Activated CD8-positive, alpha-beta memory T cell treated with anti-CD3 and anti-CD28 coated beads for 36 hours (primary cell): ENCODE data around the gene DNAJB11. TPM values are rescaled to one million over a fixed set of nuclear protein-coding genes. Genes with fewer than 3 reads are reported as not detected.
"Not testable (repeated sequence)": the region's sequence is repeated elsewhere in the genome, so short reads cannot be mapped to it uniquely, and the experiment has no call there.

Experiments used
- CTCF ChIA-PET: fragments of 350-600 bp; sonication (Branson Sonifier 250); formaldehyde crosslinking; loops from one replicate; lab custom pipeline; 2021; ENCODE audit warnings: antibody characterized with exemption; lab: Charles Lee
- POLR2A ChIA-PET: fragments of 350-600 bp; sonication (Branson Sonifier 250); formaldehyde crosslinking; loops from one replicate; lab custom pipeline; 2021; ENCODE audit warnings: antibody characterized with exemption; lab: Charles Lee
- total RNA-seq, 2 experiments: library from RNA; stranded (reverse); gene quantifications; one replicate each; pipeline ENCODE4 v1.2.3, GENCODE V29; 2021

DNAJB11 gene
- total RNA-seq, 2 experiments from 2014 or later = 58.7 to 60.3 TPM

- CTCF ChIA-PET = interaction anchor here (0.5 to 3.4 kb wide), 19 partner anchors 15 to 613 kb away, joined by 3 to 24 read pairs (median 4); no protein-coding TSS in a partner anchor
- POLR2A ChIA-PET = interaction anchor here (0.7 to 1.4 kb wide), 2 partner anchors 516 to 603 kb away, joined by 3 to 5 read pairs; partner anchors contain the start of gene TRA2B
These were observed 29.7 kb upstream of the DNAJB11 start for GRCh38 chr3:186540835-186541226.

- POLR2A ChIA-PET = no interaction called here
- CTCF ChIA-PET = interaction anchor here (1.8 kb wide), 1 partner anchor 561 kb away, joined by 4 read pairs; no protein-coding TSS in a partner anchor
These were observed 26.2 kb upstream of the DNAJB11 start, which contains the start of gene CRYGS for GRCh38 chr3:186544281-186544680. CRYGS (minus strand) TSS chr3:186544380; CDS start chr3:186544326, 54 bp downstream.

- ChIA-PET CTCF (interaction anchor here (0.6 to 0.7 kb wide), 2 partner anchors 13 to 252 kb away, joined by 3 to 4 read pairs; no protein-coding TSS in a partner anchor), POLR2A (no interaction called here)
These were observed 21.0 kb upstream of the DNAJB11 start for GRCh38 chr3:186549497-186549896.

GRCh38 chr3:186551387-186551786 is 19.1 kb upstream of the DNAJB11 start:
- CTCF ChIA-PET = no interaction called here

GRCh38 chr3:186552408-186553031 is 18.0 kb upstream of the DNAJB11 start:
- CTCF ChIA-PET = no interaction called here

More at GRCh38 chr3:186551387-186551786, 19.1 kb upstream of the DNAJB11 start:
- POLR2A ChIA-PET = no interaction called here

GRCh38 chr3:186564586-186564985 is 5.9 kb upstream of the DNAJB11 start:
- CTCF ChIA-PET = no interaction called here
- POLR2A ChIA-PET = no interaction called here

More at GRCh38 chr3:186552408-186553031, 18.0 kb upstream of the DNAJB11 start:
- POLR2A ChIA-PET = no interaction called here

GRCh38 chr3:186566772-186567071 is 3.8 kb upstream of the DNAJB11 start:
- POLR2A ChIA-PET = interaction anchor here (0.5 to 1.6 kb wide), 3 partner anchors 223 to 630 kb away, joined by 3 to 5 read pairs (median 3); partner anchors contain the start of gene TRA2B
- CTCF ChIA-PET = interaction anchor here (1.3 to 1.4 kb wide), 2 partner anchors 50 to 217 kb away, joined by 3 to 4 read pairs; partner anchors contain the start of gene EIF4A2

GRCh38 chr3:186567072-186567921 is 3.2 kb upstream of the DNAJB11 start, which contains the start of gene TBCCD1:
TBCCD1 (minus strand) TSS chr3:186567339; CDS start chr3:186564329, 3,010 bp downstream.
- POLR2A ChIA-PET = interaction anchor here (0.5 to 1.6 kb wide), 6 partner anchors 30 to 655 kb away, joined by 3 to 7 read pairs (median 4); partner anchors contain the start of gene TRA2B
- CTCF ChIA-PET = interaction anchor here (1.3 to 1.4 kb wide), 2 partner anchors 50 to 216 kb away, joined by 3 to 4 read pairs; partner anchors contain the start of gene EIF4A2

- ChIA-PET CTCF (interaction anchor here (0.7 to 3.3 kb wide), 3 partner anchors 30 to 580 kb away, joined by 4 to 18 read pairs (median 5); no protein-coding TSS in a partner anchor), POLR2A (interaction anchor here (0.6 to 4.2 kb wide), 6 partner anchors 214 to 638 kb away, joined by 4 to 20 read pairs (median 7); partner anchors contain the start of genes EIF4A2 and TRA2B)
These were observed 1.2 kb upstream of the DNAJB11 start for GRCh38 chr3:186569361-186569760.

- POLR2A ChIA-PET = interaction anchor here (0.6 to 4.2 kb wide), 10 partner anchors 138 to 984 kb away, joined by 3 to 20 read pairs (median 6); partner anchors contain the start of genes EIF4A2, SENP2 and TRA2B
These were observed 783 bp upstream of the DNAJB11 start for GRCh38 chr3:186569779-186570095.

GRCh38 chr3:186570941-186571643 is 572 bp downstream of the DNAJB11 start:
- ChIA-PET CTCF (interaction anchor here (1.3 to 3.3 kb wide), 2 partner anchors 45 to 628 kb away, joined by 3 to 18 read pairs; no protein-coding TSS in a partner anchor), POLR2A (interaction anchor here (0.5 to 4.2 kb wide), 9 partner anchors 25 to 985 kb away, joined by 3 to 20 read pairs (median 4); partner anchors contain the start of genes EIF4A2, SENP2 and TRA2B)

More at GRCh38 chr3:186569779-186570095, 783 bp upstream of the DNAJB11 start:
- CTCF ChIA-PET = interaction anchor here (1.3 to 3.3 kb wide), 2 partner anchors 46 to 626 kb away, joined by 3 to 18 read pairs; no protein-coding TSS in a partner anchor

- CTCF ChIA-PET = interaction anchor here (1.5 to 3.3 kb wide), 2 partner anchors 32 to 44 kb away, joined by 5 to 18 read pairs; no protein-coding TSS in a partner anchor
- POLR2A ChIA-PET = interaction anchor here (1.5 to 4.2 kb wide), 4 partner anchors 46 to 634 kb away, joined by 3 to 20 read pairs (median 10); partner anchors contain the start of genes EIF4A2 and TRA2B
These were observed 1.1 kb downstream of the DNAJB11 start for GRCh38 chr3:186571644-186572013.

- CTCF ChIA-PET = no interaction called here
- POLR2A ChIA-PET = no interaction called here
These were observed 7.0 kb downstream of the DNAJB11 start for GRCh38 chr3:186577521-186577920.

GRCh38 chr3:186580785-186581184 is 10.3 kb downstream of the DNAJB11 start:
- CTCF ChIA-PET = no interaction called here
- POLR2A ChIA-PET = no interaction called here

- CTCF ChIA-PET = interaction anchor here (0.9 kb wide), 1 partner anchor 34 kb away, joined by 3 read pairs; no protein-coding TSS in a partner anchor
These were observed 12.0 kb downstream of the DNAJB11 start for GRCh38 chr3:186582541-186582940.

GRCh38 chr3:186583831-186584230 is 13.3 kb downstream of the DNAJB11 start:
- POLR2A ChIA-PET = interaction anchor here (0.7 kb wide), 1 partner anchor 199 kb away, joined by 3 read pairs; the partner anchor contains the start of gene EIF4A2
- CTCF ChIA-PET = interaction anchor here (0.8 kb wide), 1 partner anchor 31 kb away, joined by 4 read pairs; no protein-coding TSS in a partner anchor

More at GRCh38 chr3:186582541-186582940, 12.0 kb downstream of the DNAJB11 start:
- POLR2A ChIA-PET = no interaction called here

GRCh38 chr3:186586245-186586644 is 15.7 kb downstream of the DNAJB11 start:
- POLR2A ChIA-PET = not testable (repeated sequence)

More at GRCh38 chr3:186586245-186586644, 15.7 kb downstream of the DNAJB11 start:
- CTCF ChIA-PET = interaction anchor here (1.2 to 1.5 kb wide), 2 partner anchors 29 to 66 kb away, joined by 3 read pairs; no protein-coding TSS in a partner anchor
